Measurements from ENCODE around the gene PPP1R27.

PPP1R27 gene

DNA sequence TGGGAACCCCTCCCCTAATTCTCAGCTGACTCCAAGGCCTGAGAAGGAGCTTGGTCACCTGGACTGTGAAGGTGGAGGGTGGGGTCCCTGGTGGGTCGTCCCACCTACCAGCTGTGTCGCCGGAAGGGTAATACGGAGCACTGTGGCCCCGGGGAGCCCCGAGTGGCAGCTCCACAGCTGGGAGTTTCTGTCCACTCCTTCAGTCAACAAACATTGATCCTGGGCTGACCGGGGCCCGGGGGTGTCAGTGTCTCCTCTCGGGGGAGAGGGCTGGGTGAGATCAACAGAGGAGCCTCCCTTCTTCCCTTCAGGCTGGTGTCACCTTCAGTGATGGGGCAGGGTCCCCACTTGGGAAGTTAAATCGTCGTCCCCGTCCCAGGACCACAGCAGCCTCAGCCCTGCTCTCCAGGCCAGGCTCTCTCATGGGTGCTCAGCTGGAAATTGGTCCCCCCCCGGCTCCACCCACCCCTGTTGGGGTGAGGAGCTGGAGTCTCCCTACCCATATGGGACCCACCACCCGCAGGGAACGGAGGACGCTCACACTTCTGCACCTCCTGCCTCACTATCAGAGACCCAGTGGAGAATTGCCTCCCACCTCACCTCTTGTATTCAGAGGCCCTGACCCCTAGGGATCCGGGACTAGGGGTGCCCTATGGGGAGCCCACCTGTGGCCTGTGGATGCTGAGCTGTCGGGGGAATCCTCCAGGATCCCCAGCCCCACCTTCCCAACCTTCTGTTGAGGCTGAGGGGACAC is 29.0 kb downstream of the PPP1R27 start:
- no peak for DNase-seq (ENCODE audit: low read depth in 1 of 2, low spot score in 1 of 2)

DNA sequence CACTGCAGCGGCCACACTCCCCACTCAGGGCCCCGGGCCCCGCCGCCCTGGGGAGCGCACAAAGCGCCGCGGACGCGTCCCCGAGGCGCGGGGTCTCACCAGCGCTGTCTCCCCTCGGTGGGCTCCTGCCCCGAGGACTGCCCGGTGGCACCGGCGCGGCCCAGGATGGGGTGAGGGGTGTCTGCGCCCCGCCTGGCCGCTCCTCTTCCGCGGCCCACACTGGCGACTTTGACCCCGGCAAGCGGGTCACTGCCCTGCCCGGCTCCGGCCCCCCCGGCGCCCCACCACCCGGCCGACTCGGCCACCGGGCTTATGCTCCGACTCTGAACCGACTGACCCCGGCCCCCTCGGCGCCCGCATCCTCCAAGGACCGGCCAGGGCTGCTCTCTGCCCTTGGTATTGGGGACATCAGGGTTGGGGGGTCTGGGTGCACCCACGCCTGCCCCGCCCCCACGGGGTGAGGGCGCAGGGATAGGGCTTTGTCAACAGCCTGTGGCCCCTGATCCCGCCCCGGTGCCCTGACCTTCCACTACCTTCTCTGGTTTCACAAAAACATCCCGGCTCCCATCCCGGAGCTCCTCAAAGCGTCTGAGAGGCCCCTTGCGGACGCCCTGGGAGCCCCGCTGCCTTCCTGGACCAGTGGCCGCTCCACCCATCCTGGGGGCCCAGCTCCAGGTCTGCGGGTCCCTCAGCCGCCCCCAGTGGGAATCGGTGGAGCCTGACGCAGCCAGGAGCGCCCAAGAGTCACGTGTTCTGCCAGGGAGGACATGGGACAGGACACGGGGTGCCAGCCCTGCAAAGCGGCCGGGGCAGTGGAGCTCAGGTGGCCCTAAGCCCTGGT is 30.1 kb downstream of the PPP1R27 start:
- no peak for DNase-seq (ENCODE audit: low read depth in 1 of 2, low spot score in 1 of 2)

DNA sequence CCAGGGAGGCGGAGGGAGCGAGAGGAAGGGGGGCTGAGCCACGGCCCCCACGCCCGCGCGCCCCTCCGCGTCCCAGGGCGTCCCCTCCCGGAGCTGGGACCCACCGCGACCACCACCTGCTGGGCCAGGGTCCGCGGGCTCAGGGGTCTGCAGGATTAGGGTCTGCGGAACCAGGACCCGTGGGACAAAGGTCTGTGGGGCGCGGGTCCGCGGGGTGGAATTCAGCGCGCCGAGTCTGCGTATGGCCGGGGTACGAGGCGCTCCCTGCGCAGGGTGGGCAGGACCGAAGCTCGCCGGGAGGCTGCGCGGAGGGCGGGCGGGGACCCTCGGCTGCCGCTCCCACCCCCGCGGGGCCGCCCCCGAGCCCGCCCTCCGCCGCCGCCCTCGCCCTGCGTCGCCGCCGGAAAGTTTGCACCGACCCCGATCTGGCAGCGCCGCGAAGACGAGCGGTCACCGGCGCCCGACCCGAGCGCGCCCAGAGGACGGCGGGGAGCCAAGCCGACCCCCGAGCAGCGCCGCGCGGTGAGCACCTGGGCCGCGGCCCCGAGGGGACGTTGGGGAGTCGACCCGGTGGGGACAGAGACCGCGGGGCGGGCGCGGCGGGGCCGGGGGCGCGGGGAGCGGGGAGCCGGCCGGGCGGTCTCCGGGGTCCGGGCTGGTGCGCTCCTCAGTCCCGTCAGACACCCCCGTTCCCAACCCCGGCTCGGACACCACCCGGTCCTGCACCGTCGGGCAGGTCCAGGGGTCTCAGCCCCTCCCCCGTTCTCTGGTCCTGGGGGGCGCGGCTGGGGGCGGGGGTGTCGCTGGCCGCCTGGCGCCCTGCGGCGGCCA is 30.9 kb downstream of the PPP1R27 start, which contains the start of gene GCGR:
Gene GCGR (plus strand): TSS at position 423 of the 831 bp plus-strand sequence. CDS start 4,869 bp downstream, outside the sequence.
- DNase-seq (ENCODE audit: low read depth in 1 of 2, low spot score in 1 of 2): no peak

DNA sequence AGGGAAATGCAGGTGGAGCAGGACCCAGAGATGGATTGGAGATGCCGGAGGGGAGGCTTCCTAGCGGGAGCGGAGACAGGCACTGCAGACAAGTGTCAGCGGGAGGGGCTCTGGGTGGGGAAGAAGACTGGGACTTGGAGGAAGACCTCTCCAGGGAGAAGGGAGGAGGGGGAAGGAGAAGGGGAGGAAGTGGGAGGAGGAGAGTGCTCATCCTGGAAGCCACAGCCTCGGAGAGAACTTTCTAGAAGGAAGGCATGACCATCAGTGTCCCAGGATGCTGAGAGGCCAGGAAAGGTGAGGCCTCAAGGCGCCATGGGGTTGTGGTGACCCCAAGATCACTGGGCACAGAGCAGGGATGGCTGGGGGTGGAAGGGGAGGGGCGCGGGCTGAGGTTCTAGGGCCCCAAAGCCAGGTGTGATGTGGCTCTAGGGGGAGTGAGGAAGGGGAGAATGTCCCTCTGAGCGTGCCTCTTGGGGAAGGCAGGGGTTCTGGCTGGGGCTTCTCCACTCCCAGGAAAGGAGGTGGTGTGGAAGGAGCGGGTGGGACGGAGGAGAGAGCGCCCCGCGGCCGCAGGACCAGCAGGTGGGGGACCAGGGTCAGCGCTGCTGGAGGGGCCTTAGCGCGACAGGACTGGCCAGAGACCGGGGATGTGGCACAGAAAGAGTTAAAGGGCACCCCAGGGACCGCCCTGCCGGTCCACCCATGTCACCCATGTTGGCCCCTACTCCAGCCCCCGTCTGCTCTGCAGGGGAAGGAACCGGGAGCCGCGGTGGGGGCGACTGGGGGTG is 31.8 kb downstream of the PPP1R27 start:
- DNase-seq (ENCODE audit: low read depth in 1 of 2, low spot score in 1 of 2): no peak

DNA sequence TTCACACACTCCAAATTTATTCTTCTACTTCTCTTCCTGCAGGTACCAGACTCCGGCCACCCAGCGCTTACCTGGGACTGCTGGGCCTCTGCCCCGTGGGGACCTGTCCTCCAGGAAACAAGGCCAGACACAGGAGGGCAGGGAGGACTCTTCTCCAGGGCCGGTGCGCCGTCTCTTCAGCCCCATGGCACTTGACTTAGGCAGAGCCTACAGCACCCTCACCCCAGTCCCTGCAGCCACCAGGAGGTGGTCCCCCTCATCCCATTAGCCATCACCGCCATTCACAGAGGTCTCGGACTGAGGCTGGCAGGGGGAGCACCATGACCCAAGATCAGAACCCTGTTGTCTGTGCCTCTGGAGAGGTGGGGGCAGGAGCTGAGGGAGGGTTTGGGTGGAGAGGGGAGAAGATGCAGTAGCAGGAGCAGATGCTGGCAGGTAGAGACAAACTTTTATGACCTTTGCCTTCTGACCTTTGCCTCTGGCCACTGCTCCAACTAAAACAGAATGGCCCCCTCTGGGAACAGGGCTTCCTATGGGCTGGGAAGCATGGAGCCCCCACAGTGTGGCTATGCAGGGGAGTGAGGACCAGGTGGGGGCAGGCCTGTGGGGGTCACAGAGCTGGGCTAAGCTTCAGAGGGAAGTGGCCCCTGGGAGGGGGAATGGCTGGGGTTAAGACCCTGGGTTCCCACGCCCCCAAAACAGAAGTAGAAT is 32.6 kb downstream of the PPP1R27 start:
- no peak for DNase-seq (ENCODE audit: low read depth in 1 of 2, low spot score in 1 of 2)

DNA sequence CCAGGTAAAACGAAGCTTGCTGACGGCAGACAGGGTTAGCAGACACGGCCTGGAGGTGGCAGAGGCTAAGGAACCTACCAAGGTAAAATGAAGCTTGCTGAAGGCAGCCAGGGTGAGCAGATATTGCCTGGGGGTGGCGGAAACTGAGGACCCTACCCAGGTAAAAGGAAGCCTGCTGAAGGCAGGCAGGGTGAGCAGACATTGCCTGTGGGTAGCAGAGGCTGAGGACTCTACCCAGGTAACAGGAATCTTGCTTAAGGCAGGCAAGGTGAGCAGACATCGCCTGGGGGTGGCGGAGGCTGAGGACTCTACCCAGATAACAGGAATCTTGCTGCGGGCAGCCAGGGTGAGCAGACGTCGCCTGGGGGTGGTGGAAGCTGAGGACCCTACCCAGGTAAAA is 33.5 kb downstream of the PPP1R27 start:
- no peak for DNase-seq (ENCODE audit: low read depth in 1 of 2, low spot score in 1 of 2)

DNA sequence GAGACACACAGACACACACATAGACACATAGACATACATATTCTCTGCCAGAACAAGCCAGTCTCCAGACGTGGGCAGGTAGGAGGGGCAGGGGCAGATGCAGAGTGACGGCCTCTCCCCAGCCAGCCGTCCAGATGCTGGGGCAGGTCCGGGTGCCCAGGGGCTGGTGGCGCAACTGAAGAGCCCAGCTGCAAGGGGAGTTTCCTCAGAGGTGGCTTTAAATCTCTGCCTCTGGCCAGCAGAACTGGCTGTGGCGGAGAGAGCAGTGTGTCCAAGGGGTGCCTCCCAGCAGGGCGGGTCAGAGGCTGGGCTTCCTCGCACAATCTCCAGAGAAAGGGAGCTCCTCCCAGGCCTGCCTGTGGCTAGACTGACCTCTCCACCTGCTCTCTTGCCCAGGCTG is 40.3 kb downstream of the PPP1R27 start:
- DNase-seq (ENCODE audit: low read depth in 1 of 2, low spot score in 1 of 2): no peak

DNA sequence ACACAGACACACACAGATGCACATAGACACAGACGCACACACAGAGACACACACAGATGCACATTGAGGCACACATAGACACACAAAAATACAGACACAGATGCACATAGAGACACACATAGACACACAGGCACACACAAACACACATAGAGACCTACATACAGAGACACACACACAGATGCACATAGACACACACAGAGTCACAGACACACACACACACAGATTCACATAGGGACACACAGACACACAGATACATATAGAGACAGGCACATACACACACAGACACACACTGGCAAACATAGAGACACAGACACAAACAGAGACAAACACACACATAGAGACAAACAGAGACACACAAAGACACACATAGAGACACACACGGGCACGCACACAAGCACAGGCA is 40.8 kb downstream of the PPP1R27 start:
- no peak for DNase-seq (ENCODE audit: low read depth in 1 of 2, low spot score in 1 of 2)

DNA sequence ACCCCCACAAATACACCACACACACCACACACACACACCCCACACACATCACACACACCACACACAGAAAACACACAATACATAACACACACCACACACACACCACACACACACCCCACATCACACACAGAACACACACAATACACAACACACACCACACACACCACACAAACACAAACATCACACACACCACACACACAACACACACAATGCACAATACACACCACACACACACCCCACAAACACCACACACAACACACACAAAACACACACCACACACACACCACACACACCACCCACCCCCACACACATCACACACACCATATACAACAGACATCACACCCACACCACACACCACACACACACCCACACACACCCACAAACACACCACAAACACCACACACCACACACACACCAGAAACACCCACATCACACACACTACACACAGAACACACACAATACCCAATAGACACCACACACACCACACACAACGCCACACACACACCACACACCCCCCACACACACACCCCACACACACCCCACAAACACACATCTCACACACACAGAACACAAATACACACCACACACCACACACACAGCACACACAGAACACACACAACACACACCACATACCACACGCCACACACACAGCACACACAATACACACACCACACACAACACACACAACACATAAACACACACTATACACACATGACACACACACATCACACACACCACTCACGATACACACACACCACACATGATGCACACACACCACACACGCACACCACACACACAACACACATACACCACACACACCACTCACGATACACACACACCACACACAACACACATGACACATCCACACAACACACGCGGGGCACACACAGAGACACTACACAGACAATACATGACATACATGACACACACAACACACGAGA is 41.9 kb downstream of the PPP1R27 start:
- DNase-seq (ENCODE audit: low read depth in 1 of 2, low spot score in 1 of 2): no peak

Data from stimulated activated CD4-positive, alpha-beta T cell treated with anti-CD3 and anti-CD28 coated beads, Interleukin-15, amount 100 ng/mL, for 1 hour (primary cell).